GM21423 (cell line): Measurements from ENCODE around the gene FGD3.

ENCODE experiments used
- ATAC-seq: cut with Tn5 transposase; IDR thresholded peaks from one replicate; pipeline ENCODE4 v1.9.1; 2021; ENCODE audit warnings: mild to moderate bottlenecking, moderate library complexity; ENCODE audit not compliant: unreplicated experiment

FGD3 gene

DNA sequence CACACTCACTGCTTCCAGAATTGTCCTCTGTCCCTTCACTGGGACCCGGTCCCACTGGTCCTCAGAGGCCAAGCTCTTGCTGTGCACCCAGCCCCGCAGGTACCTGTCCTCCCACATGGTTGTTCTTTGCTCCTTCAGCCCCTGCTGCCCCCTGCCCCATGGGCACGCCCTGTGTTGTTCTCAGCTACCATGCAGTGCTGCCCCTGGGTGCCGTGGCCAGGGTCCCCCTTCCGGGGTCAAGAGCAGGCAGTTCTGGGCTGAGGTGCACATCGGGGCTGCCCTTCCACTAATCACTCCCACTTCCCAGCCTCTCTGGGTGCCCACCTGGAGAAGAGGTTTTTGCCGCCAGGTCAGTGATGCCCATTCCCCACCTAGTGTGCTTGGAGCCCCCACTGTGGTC, 79.3 kb downstream of the FGD3 start:
- ATAC-seq, result no peak

DNA sequence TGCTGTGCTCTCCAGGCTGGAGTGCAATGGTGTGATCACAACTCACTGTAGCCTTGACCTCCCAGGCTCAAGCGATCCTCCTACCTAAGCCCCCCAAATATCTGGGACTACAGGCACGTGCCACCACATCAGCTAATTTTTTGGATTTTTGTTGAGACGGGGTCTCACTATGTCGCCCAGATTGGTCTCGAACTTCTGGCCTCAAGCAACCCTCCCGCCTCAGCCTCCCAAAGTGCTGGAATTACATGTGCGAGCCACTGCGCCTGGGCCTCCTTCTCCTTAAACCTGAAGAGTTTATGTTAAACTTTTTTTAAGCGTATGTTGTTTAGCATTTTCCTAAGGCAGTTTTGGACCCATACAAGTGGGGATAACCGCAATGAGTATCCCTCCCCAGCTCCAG, 80.4 kb downstream of the FGD3 start:
- ATAC-seq, result no peak

DNA sequence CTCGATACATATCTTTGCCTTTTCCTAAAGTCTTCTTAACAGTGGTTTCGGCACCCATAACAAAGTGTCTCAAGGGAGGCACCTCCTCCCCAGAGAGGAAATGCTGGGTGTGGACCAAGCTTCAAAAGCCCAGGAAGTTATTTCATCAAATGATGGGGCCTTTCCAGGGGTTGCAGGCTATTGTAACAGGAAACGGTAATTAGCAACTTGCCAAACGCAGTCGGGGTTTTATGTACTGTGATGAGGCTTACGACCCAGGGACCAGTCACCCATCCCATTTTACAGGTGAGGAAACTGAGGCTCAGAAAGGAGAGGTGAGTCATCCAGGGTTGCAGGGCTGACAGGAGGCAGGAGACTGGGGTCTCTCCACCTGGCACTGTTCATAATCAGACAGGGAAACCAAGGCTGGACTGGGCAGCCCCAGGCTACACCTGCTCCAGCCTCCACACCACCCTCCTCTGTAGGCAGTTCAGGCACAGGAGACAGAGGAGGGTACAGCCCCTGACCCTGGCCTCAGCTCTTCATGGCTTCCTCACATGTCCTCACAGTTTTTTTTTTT, 81.2 kb downstream of the FGD3 start:
- no peak for ATAC-seq

GRCh38 chr9:93030642-93031628, 83.6 kb downstream of the FGD3 start:
- no peak for ATAC-seq

DNA sequence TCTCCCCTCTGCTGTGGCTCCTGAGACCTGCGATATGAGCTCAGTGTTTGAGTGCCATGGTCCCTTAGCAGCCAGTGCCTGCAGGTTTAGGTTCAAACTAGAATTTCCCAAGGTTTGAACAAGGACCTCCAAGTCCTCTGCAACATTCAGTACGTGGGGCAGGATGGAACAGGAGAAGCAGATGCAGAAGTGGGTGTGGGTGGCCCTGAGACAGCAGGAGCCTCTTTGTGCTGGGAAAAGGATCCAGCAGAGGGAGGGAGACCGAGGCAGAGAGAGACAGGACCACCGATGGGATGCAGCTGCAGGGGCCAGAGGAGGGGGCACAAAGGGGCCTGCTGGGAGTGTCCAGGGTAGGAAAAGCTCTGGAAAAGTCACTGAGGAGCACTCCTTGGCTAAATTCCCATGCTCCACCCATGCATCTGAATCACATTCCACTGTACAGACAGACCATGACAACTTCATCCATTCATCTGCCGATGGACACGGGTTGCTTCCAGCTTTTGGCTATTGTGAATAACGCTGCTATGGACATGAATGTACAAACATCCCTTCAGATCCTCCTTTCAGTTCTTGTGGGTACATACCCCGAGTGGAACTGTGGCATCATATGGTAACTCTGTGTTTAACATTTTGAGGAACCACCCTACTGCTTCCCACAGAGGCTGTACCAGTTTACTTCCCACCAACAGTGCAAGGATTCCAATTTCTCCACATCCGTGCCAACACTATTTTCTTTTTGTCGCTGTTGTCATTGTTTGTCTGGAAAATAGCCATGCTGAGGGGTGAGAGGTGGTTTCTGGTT, 84.5 kb downstream of the FGD3 start:
- no peak for ATAC-seq

DNA sequence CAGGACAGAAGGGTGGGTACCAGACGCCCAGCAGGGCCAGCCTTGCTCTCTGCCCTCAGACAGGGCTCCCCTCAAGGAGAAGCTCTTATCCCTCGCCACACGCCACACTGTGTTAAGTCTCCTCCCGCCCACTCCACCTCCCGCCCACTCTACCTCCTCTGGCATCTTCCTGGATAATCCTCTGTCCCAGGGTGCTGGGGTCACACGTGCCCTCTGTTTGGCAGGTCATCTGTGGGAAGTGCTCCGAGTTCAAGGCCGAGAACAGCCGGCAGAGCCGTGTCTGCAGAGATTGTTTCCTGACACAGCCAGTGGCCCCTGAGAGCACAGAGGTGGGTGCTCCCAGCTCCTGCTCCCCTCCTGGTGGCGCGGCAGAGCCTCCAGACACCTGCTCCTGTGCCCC, 85.2 kb downstream of the FGD3 start:
- ATAC-seq, result no peak

DNA sequence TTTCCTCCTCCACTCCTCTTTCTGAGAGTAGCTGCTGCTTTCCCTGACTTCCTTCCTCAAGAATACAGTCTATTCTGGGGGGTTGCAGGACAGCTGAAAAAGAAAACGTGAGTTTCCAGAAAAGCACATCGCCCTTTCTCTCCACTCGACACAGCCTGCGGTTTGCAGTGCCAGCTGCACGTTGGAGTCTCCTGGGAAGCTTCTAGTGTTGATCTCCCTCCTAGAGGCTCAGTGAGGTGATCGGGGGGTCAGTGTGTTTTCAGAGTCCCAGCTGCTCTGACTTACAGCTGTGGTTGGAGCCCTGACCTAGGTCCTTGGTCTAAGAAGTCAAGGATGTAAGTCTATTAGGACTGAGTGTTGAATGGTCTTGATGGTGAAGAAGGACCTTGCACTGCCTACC, 86.2 kb downstream of the FGD3 start:
- ATAC-seq, result no peak

DNA sequence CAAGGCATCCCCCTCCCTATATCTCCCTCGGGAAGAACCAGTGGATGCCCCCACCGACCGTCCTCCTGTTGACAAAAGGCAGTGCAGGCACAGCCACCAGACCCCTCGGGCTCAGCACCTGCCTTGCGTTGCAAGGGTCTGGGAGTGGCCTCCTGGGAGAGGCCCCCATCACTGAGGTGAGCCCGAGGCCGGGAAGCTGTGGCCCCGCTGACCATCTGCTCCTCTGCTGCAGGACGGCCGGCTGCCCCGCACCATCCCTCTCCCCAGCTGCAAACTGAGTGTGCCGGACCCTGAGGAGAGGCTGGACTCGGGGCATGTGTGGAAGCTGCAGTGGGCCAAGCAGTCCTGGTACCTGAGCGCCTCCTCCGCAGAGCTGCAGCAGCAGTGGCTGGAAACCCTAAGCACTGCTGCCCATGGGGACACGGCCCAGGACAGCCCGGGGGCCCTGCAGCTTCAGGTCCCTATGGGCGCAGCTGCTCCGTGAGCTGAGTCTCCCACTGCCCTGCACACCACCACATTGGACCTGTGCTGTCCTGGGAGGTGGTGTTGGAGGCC, 87.9 kb downstream of the FGD3 start:
- no peak for ATAC-seq

DNA sequence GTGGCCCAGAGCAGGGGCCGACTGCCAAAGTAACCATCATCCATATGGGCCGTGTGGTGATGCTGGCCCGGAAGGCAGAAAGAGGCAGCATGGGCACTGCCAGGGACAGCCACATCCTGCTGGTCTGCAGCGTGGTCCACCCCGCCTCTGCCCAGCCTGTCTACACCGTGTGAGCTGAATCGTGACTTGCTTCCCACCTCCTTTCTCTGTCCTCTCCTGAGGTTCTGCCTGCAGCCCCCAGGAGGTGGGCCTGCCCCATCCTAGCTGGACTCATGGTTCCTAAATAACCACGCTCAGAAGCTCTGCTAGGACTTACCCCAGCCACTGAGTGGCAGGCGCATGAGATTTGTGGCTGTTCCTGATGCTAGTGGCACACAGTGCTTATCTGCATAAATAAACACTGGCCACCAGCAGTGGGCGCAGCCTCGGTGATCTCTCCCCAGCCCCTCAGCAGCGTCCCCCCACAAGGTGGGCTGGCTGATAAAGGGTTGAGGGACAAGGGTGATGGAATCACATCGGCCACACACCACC, 88.6 kb downstream of the FGD3 start:
- ATAC-seq, result no peak

- ATAC-seq, result no peak
Measured at GRCh38 chr9:93036887-93037475, 89.7 kb downstream of the FGD3 start.

- no peak for ATAC-seq
Measured at GRCh38 chr9:93037476-93037971, 90.2 kb downstream of the FGD3 start.

GRCh38 chr9:93038918-93039317, 91.6 kb downstream of the FGD3 start:
- no peak for ATAC-seq

DNA sequence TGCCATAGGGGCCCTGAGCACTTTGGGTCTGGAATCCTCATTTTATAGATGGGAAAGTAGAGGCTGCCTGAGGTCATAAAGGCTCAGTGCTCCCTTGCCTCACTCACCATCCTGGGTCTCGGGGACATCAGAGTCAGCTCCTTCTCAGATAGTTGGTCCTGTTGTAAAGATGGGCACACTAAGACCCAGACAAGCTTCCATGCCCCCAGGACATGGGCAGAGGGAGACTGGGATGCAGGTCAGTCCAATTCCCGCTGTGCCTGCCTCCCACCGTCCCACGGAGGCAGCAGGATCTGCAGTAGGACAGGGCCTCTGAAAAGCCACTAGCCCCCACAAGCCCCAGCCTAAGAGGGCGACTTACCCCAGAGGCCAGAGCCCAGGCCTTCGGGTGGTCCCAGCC, 92.1 kb downstream of the FGD3 start:
- no peak for ATAC-seq

GRCh38 chr9:93039976-93040375, 92.7 kb downstream of the FGD3 start:
- ATAC-seq, result no peak

- no peak for ATAC-seq
Measured at GRCh38 chr9:93040409-93040808, 93.1 kb downstream of the FGD3 start.

GRCh38 chr9:93041108-93041802, 93.9 kb downstream of the FGD3 start:
- ATAC-seq, result no peak

DNA sequence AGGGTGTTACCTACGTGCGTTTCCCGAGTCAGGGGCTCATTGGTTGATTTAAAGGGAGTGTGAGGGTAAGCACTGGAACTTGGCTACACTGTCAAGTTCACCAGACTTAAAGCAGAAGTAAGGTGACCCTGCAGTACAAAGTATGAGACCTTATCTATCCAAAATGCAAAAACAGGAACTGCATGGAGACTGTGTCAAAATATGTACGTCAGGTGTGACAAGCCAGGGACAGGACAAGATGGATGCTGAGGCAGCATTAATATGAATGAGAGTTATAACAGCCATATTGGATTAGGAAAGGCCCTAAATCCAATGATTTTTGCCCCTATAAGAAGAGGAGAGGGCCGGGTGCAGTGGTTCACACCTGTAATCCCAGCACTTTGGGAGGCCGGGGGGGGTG, 95.8 kb downstream of the FGD3 start:
- ATAC-seq, result no peak

- no peak for ATAC-seq
Measured at GRCh38 chr9:93045521-93045920, 98.2 kb downstream of the FGD3 start.

DNA sequence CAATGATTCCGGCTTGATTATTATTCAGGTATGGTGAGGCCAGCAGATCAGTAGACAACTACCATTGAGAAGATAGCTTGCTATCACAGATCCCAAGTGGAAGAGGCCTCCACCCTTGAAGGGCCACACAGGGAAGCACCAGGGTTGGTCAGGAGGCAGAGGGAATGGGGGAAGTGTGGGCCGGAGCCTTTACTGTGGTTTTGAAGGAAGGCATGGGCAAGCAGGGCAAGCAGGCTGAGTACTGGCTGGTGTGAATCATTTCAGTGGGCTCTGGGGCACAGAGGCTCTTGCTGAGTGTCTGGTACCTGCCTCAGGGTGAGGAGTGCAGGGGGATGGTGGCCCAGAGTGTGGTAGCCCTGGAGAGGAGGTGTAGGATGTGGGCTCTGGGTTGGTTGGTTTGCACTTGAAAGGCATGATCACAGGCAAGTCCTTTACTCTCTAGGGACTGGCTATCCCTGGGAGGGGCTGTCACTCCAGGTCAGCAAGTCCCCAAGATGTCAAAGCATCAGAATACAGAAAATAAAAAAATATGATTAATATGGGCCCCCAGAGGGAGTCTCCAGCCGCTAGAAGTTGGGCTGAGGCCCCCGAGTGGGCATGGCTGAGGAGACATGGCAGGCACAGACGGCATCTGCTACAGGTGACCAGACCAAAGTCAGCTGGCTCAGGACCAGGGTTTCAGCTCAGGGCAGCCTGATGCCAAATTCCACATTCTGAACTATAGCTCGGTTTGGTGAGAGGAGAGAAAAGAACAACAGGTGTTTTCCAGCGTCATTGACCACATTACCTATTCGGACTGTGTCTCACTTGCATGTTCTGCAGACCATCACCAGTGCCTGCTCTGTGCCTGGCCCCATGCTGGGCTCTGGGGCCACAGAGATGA, 101.5 kb downstream of the FGD3 start:
- no peak for ATAC-seq
